ENCODE data around the gene KMT2E.

DNA sequence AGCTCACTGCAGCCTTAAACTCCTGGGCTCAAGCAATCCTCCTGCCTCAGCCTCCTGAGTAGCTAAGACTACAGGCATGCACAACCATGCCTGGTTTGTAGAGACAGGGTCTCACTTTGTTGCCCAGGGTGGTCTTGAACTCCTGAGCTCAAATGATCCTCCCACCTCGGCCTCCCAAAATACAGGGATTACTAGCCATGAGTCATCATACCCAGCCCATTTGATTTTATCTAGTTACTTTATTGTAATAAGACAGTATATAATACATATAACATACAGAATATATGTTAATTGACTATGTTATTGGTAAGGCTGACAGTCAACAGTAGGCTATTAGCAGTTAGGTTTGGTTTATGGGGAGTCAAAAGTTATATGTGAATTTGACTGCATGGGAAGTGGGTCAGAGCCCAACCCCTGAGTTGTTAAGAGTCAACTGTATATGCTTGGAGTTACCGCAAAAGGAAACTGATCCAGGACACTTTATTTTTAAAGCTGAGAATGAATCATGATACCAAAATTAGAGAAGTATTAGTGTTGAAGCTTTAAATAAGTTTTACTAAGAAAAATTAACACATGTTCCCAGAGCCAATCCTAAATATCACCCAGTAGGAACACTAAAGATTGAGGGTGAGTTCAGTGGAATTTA is 20.7 kb upstream of the KMT2E start:
- no peak for TF ChIP-seq ARNTL (CRISPR knock-in tag; IDR thresholded peaks at IDR 0.05; ENCODE audit: borderline replicate concordance, low read depth)
- no peak for TF ChIP-seq PPARA (CRISPR knock-in tag; IDR thresholded peaks at IDR 0.05; ENCODE audit: borderline replicate concordance)
- TF ChIP-seq, protein P1, sequence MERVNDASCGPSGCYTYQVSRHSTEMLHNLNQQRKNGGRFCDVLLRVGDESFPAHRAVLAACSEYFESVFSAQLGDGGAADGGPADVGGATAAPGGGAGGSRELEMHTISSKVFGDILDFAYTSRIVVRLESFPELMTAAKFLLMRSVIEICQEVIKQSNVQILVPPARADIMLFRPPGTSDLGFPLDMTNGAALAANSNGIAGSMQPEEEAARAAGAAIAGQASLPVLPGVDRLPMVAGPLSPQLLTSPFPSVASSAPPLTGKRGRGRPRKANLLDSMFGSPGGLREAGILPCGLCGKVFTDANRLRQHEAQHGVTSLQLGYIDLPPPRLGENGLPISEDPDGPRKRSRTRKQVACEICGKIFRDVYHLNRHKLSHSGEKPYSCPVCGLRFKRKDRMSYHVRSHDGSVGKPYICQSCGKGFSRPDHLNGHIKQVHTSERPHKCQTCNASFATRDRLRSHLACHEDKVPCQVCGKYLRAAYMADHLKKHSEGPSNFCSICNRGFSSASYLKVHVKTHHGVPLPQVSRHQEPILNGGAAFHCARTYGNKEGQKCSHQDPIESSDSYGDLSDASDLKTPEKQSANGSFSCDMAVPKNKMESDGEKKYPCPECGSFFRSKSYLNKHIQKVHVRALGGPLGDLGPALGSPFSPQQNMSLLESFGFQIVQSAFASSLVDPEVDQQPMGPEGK (CRISPR knock-in tag; IDR thresholded peaks at IDR 0.05; ENCODE audit: borderline replicate concordance) = no peak
- TF ChIP-seq ZFP30 (CRISPR knock-in tag; IDR thresholded peaks at IDR 0.05) = no peak
- TF ChIP-seq RARB (CRISPR knock-in tag; IDR thresholded peaks at IDR 0.05) = no peak
- TF ChIP-seq ZFP3 (CRISPR knock-in tag; IDR thresholded peaks at IDR 0.05) = no peak
- TF ChIP-seq, protein P2, sequence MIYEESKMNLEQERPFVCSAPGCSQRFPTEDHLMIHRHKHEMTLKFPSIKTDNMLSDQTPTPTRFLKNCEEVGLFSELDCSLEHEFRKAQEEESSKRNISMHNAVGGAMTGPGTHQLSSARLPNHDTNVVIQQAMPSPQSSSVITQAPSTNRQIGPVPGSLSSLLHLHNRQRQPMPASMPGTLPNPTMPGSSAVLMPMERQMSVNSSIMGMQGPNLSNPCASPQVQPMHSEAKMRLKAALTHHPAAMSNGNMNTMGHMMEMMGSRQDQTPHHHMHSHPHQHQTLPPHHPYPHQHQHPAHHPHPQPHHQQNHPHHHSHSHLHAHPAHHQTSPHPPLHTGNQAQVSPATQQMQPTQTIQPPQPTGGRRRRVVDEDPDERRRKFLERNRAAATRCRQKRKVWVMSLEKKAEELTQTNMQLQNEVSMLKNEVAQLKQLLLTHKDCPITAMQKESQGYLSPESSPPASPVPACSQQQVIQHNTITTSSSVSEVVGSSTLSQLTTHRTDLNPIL (CRISPR knock-in tag; IDR thresholded peaks at IDR 0.05; ENCODE audit: low read depth) = no peak

Data from SK-N-SH treated with all-trans-retinoic acid at 6 μM for 48 hours (cell line).